NCI-H1436 treated with DMSO at 0.1 percent for 48 hours (cell line): ENCODE data around the gene AVPI1.
"Not testable (repeated sequence)": the region's sequence is repeated elsewhere in the genome, so short reads cannot be mapped to it uniquely, and the experiment has no call there.

Experiments
- DNase-seq: peaks from one replicate; lab custom pipeline; 2025; lab: John Stamatoyannopoulos, UW

Gene AVPI1

GRCh38 chr10:97682042-97682441, 5.0 kb downstream of the AVPI1 start:
- no peak for DNase-seq

- DNase-seq: no peak
Measured at GRCh38 chr10:97679594-97679993, 7.4 kb downstream of the AVPI1 start.

- DNase-seq: no peak
Measured at GRCh38 chr10:97676770-97677581, 10.1 kb downstream of the AVPI1 start.

GRCh38 chr10:97675222-97675621, 11.8 kb downstream of the AVPI1 start:
- DNase-seq: no peak

GRCh38 chr10:97673736-97674525, 13.1 kb downstream of the AVPI1 start:
- DNase-seq: no peak

GRCh38 chr10:97669571-97669970, 17.5 kb downstream of the AVPI1 start:
- DNase-seq: no peak

GRCh38 chr10:97667463-97667862, 19.6 kb downstream of the AVPI1 start:
- no peak for DNase-seq

GRCh38 chr10:97666992-97667391, 20.0 kb downstream of the AVPI1 start:
- DNase-seq: no peak

GRCh38 chr10:97664282-97664850, 22.7 kb downstream of the AVPI1 start:
- no peak for DNase-seq

- DNase-seq: no peak
Measured at GRCh38 chr10:97659589-97659988, 27.5 kb downstream of the AVPI1 start.

- DNase-seq: no peak
Measured at GRCh38 chr10:97656777-97657176, 30.3 kb downstream of the AVPI1 start.

- DNase-seq: no peak
Measured at GRCh38 chr10:97651773-97652172, 35.3 kb downstream of the AVPI1 start.

- no peak for DNase-seq
Measured at GRCh38 chr10:97650726-97651125, 36.3 kb downstream of the AVPI1 start.

GRCh38 chr10:97649405-97649750, 37.7 kb downstream of the AVPI1 start:
- not testable (repeated sequence) for DNase-seq

- no peak for DNase-seq
Measured at GRCh38 chr10:97648562-97649404, 38.3 kb downstream of the AVPI1 start.

GRCh38 chr10:97647556-97647955, 39.5 kb downstream of the AVPI1 start:
- no peak for DNase-seq

- no peak for DNase-seq
Measured at GRCh38 chr10:97644936-97645335, 42.1 kb downstream of the AVPI1 start.

GRCh38 chr10:97643441-97643985, 43.5 kb downstream of the AVPI1 start:
- DNase-seq: no peak

- not testable (repeated sequence) for DNase-seq
Measured at GRCh38 chr10:97642471-97643159, 44.4 kb downstream of the AVPI1 start.

- no peak for DNase-seq
Measured at GRCh38 chr10:97640868-97641811, 45.9 kb downstream of the AVPI1 start.
